H1 (cell line): ENCODE data around the gene MORN2. TPM values are rescaled to one million over a fixed set of nuclear protein-coding genes. Genes with fewer than 3 reads are reported as not detected.

ENCODE experiments used
- CTCF ChIA-PET: fragments of 300-600 bp; sonication (Branson Sonifier 250); formaldehyde crosslinking; loops from one replicate; lab custom pipeline; 2021; ENCODE audit not compliant: partially characterized antibody; lab: Charles Lee
- POLR2A ChIA-PET: fragments of 300-600 bp; sonication (Branson Sonifier 250); formaldehyde crosslinking; loops from one replicate; lab custom pipeline; 2021; ENCODE audit warnings: inconsistent platforms; ENCODE audit not compliant: partially characterized antibody; lab: Charles Lee
- DNase-seq, 2 experiments: peaks; one replicate each; pipeline versions ENCODE4 v3.0.0 to v3.0.0-alpha.2; 2010 to 2022; ENCODE audit warnings: low spot score in 2 of 2, low read depth in 1 of 2, mixed read lengths in 1 of 2
- FAIRE-seq: peaks from 2 replicates; lab custom pipeline; 2011; peaks lifted over from hg19 to GRCh38; lab: Jason Lieb, UNC
- H2AFZ ChIP-seq: 2 replicates; pipeline ENCODE4 v1.8.1; 2012; ENCODE audit warnings: low read length, inconsistent platforms
- H2AK5ac ChIP-seq: 2 replicates; pipeline ENCODE4 v1.6.1; 2013; ENCODE audit warnings: low read depth, low read length
- H2BK120ac ChIP-seq: replicated peaks from 2 replicates; pipeline ENCODE3; 2013; ENCODE audit warnings: low read depth, low read length, inconsistent platforms
- H2BK12ac ChIP-seq: 2 replicates; pipeline ENCODE4 v1.6.1; 2013; ENCODE audit warnings: low read depth, low read length
- H2BK15ac ChIP-seq: 2 replicates; pipeline ENCODE4 v1.6.1; 2013; ENCODE audit warnings: low read length
- H2BK20ac ChIP-seq: 2 replicates; pipeline ENCODE4 v1.6.1; 2013; ENCODE audit warnings: low read length
- H2BK5ac ChIP-seq: 2 replicates; pipeline ENCODE4 v1.6.1; 2013; ENCODE audit warnings: low read depth, low read length
- H3K14ac ChIP-seq: 2 replicates; pipeline ENCODE4 v1.6.1; 2013; ENCODE audit warnings: inconsistent platforms; ENCODE audit not compliant: insufficient read length
- H3K18ac ChIP-seq: 2 replicates; pipeline ENCODE4 v1.6.1; 2013; ENCODE audit warnings: low read length; ENCODE audit errors: extremely low read depth
- H3K23ac ChIP-seq: 2 replicates; pipeline ENCODE4 v1.6.1; 2013; ENCODE audit warnings: inconsistent platforms; ENCODE audit not compliant: insufficient read length
- H3K23me2 ChIP-seq: 2 replicates; pipeline ENCODE4 v1.6.1; 2013; ENCODE audit warnings: low read depth, low read length
- H3K27ac ChIP-seq: 2 replicates; pipeline ENCODE4 v1.6.1; 2011; ENCODE audit warnings: low read depth, low read length, inconsistent platforms
- H3K27me3 ChIP-seq, 4 experiments: replicated peaks in 1 of 4; 1 replicate in 1 of 4; 2 replicates in 3 of 4; pipeline versions ENCODE4 v1.6.1 to v1.8.1; 2011 to 2013; ENCODE audit warnings: low read length in 3 of 4, mild to moderate bottlenecking in 3 of 4, inconsistent platforms in 2 of 4, mixed read lengths in 2 of 4, moderate library complexity in 1 of 4; ENCODE audit not compliant: control insufficient read depth in 3 of 4, insufficient read depth in 3 of 4; ENCODE audit errors: extremely low read depth in 1 of 4
- H3K36me3 ChIP-seq, 4 experiments: 2 replicates each; pipeline versions ENCODE4 v1.6.1 to v1.8.1; 2011 to 2013; ENCODE audit warnings: mild to moderate bottlenecking in 4 of 4, low read length in 3 of 4, moderate library complexity in 2 of 4, control low read depth in 1 of 4, inconsistent platforms in 1 of 4; ENCODE audit not compliant: insufficient read depth in 4 of 4, control insufficient read depth in 2 of 4
- H3K4ac ChIP-seq: replicated peaks from 2 replicates; pipeline ENCODE3; 2013; ENCODE audit warnings: low read length, low read depth, mixed read lengths, inconsistent platforms; ENCODE audit not compliant: insufficient read length
- H3K4me1 ChIP-seq, 4 experiments: replicated peaks in 1 of 4; 1 replicate in 1 of 4; 2 replicates in 3 of 4; pipeline versions ENCODE4 v1.6.1 to v1.8.1; 2011 to 2013; ENCODE audit warnings: low read length in 3 of 4, inconsistent platforms in 2 of 4, mixed read lengths in 1 of 4; ENCODE audit not compliant: insufficient read depth in 4 of 4, control insufficient read depth in 3 of 4
- H3K4me2 ChIP-seq, 2 experiments: 2 replicates each; pipeline versions ENCODE4 v1.6.1 to v1.8.1; 2011 to 2013; ENCODE audit warnings: low read depth in 2 of 2, low read length in 2 of 2, control low read depth in 1 of 2, inconsistent platforms in 1 of 2, mild to moderate bottlenecking in 1 of 2; ENCODE audit not compliant: insufficient read depth in 1 of 2
- H3K4me3 ChIP-seq, 4 experiments: fragments of 200-600, 300-600 bp in 1 of 4; sonication (generic), shearing (Covaris generic), sonication (Bioruptor Twin) in 1 of 4; 2 replicates each; pipeline versions ENCODE4 v1.5.1 to v1.8.1; 2011 to 2016; ENCODE audit warnings: low read length in 4 of 4, low read depth in 3 of 4, control low read depth in 2 of 4, inconsistent platforms in 2 of 4, mild to moderate bottlenecking in 2 of 4, mixed read lengths in 1 of 4, moderate library complexity in 1 of 4; ENCODE audit not compliant: insufficient read depth in 2 of 4; ENCODE audit errors: extremely low read depth in 1 of 4
- H3K56ac ChIP-seq: replicated peaks from 2 replicates; pipeline ENCODE3; 2013; ENCODE audit warnings: low read depth, mild to moderate bottlenecking, mixed read lengths, low read length, inconsistent platforms; ENCODE audit not compliant: insufficient read length
- H3K79me1 ChIP-seq: 2 replicates; pipeline ENCODE4 v1.6.1; 2013; ENCODE audit warnings: low read depth, low read length, control low read depth
- H3K79me2 ChIP-seq, 2 experiments: 2 replicates each; pipeline versions ENCODE4 v1.6.1 to v1.8.1; 2012 to 2013; ENCODE audit warnings: low read length in 2 of 2, mild to moderate bottlenecking in 2 of 2, inconsistent platforms in 1 of 2; ENCODE audit not compliant: insufficient read depth in 2 of 2, control insufficient read depth in 1 of 2
- H3K9ac ChIP-seq, 4 experiments: replicated peaks in 1 of 4; 1 replicate in 1 of 4; 2 replicates in 3 of 4; pipeline versions ENCODE4 v1.6.1 to v1.8.1; 2011 to 2013; ENCODE audit warnings: low read depth in 3 of 4, low read length in 3 of 4, control low read depth in 2 of 4, mild to moderate bottlenecking in 2 of 4, moderate library complexity in 2 of 4, inconsistent platforms in 1 of 4; ENCODE audit errors: extremely low read depth in 1 of 4
- H3K9me3 ChIP-seq, 2 experiments: 2 replicates each; pipeline versions ENCODE4 v1.6.1 to v1.8.1; 2012 to 2013; ENCODE audit warnings: mild to moderate bottlenecking in 2 of 2, moderate library complexity in 2 of 2, control low read depth in 1 of 2, inconsistent platforms in 1 of 2, low read depth in 1 of 2, low read length in 1 of 2, mixed read lengths in 1 of 2; ENCODE audit not compliant: insufficient read depth in 2 of 2
- H4K20me1 ChIP-seq, 2 experiments: replicated peaks in 1 of 2; 2 replicates each; pipeline versions ENCODE3 to v1.8.1; 2011 to 2013; ENCODE audit warnings: inconsistent platforms in 2 of 2, low read length in 2 of 2, mild to moderate bottlenecking in 1 of 2; ENCODE audit not compliant: insufficient read depth in 2 of 2, control insufficient read depth in 1 of 2
- H4K5ac ChIP-seq: 2 replicates; pipeline ENCODE4 v1.6.1; 2013; ENCODE audit warnings: low read length, low read depth, mixed read lengths, inconsistent platforms; ENCODE audit not compliant: insufficient read length
- H4K8ac ChIP-seq: 2 replicates; pipeline ENCODE4 v1.8.0; 2013; ENCODE audit warnings: mild to moderate bottlenecking, moderate library complexity, low read length, inconsistent platforms; ENCODE audit not compliant: insufficient read depth; ENCODE audit errors: extremely low read depth
- H4K91ac ChIP-seq: replicated peaks from 2 replicates; pipeline ENCODE3; 2013; ENCODE audit warnings: low read length, mixed read lengths, inconsistent platforms; ENCODE audit not compliant: insufficient read length
- BRCA1 ChIP-seq: IDR thresholded peaks from 2 replicates; pipeline ENCODE4 v1.6.1; 2012; ENCODE audit warnings: low read depth, low read length, improper control_type of control experiment
- E2F6 ChIP-seq: IDR thresholded peaks from 2 replicates; pipeline ENCODE4 v1.6.1; 2012; ENCODE audit warnings: inconsistent platforms
- JUN ChIP-seq: IDR thresholded peaks from 2 replicates; pipeline ENCODE4 v1.6.1; 2011; ENCODE audit warnings: low read depth, mild to moderate bottlenecking, improper control_type of control experiment, low read length
- JUND ChIP-seq: IDR thresholded peaks from 2 replicates; pipeline ENCODE4 v1.6.1; 2011; ENCODE audit warnings: mild to moderate bottlenecking, improper control_type of control experiment, low read length
- KDM4A ChIP-seq: IDR thresholded peaks from one replicate; pipeline ENCODE4 v1.7.1; 2012; ENCODE audit warnings: low read depth, mild to moderate bottlenecking, moderate library complexity, low read length, inconsistent platforms; ENCODE audit not compliant: severe bottlenecking
- KDM5A ChIP-seq: fragments of 200-600 bp; IDR thresholded peaks from 2 replicates; pipeline ENCODE4 v1.7.1; 2012; ENCODE audit warnings: mild to moderate bottlenecking, low read length, inconsistent platforms, mixed read lengths
- RAD21 ChIP-seq, 2 experiments: IDR thresholded peaks in 1 of 2; conservative IDR thresholded peaks in 1 of 2; 2 replicates each; pipeline ENCODE4 v1.6.1; 2011; ENCODE audit warnings: low read depth in 2 of 2, low read length in 2 of 2, improper control_type of control experiment in 1 of 2, inconsistent platforms in 1 of 2, mild to moderate bottlenecking in 1 of 2, moderate library complexity in 1 of 2
- SUZ12 ChIP-seq: fragments of 200-600 bp; sonication (generic); IDR thresholded peaks from 2 replicates; pipeline ENCODE4 v1.6.1; 2012; ENCODE audit warnings: mild to moderate bottlenecking, inconsistent platforms, low read length, moderate library complexity, mixed read lengths
- TEAD4 ChIP-seq: IDR thresholded peaks from 2 replicates; pipeline ENCODE4 v1.6.1; 2012; ENCODE audit warnings: low read depth, low read length, inconsistent platforms, mixed read lengths
- whole genome bisulfite sequencing, 2 experiments: shearing (Covaris generic) in 1 of 2; methylation state at CpG; one replicate each; pipeline versions ENCODE4 v1.1.6 to v1.1.7; 2013 to 2015; ENCODE audit warnings: low lambda C conversion rate in 2 of 2, mixed read lengths in 2 of 2, inconsistent platforms in 1 of 2, low coverage in 1 of 2, missing lambda C conversion rate in 1 of 2; ENCODE audit not compliant: insufficient replicate concordance in 2 of 2, insufficient coverage in 1 of 2, insufficient read length in 1 of 2; ENCODE audit errors: extremely low coverage in 1 of 2, missing lambda C conversion rate in 1 of 2; 5-methylcytosine and 5-hydroxymethylcytosine counted together
- polyA plus RNA-seq, 7 experiments: library from polyadenylated mRNA; depleted of rRNA in 3 of 7; stranded (reverse) in 5 of 7; unstranded in 2 of 7; fragments of >200 nt in 5 of 7; fragments of 200-250 nt in 2 of 7; gene quantifications; 1 replicate in 5 of 7; 2 replicates in 1 of 7; 4 replicates in 1 of 7; pipeline versions ENCODE4 v1.2.1 to v1.2.3, GENCODE V29; 2011 to 2013; ENCODE audit warnings: missing spikeins in 2 of 7, mixed read lengths in 2 of 7
- total RNA-seq: library from RNA; stranded (reverse); fragmentation: NEBNext Ultra II Directional; extraction: Animal tissue kit (Norgen Biotek cat#: 25700); gene quantifications from 2 replicates; pipeline ENCODE4 v1.2.1, GENCODE V29; 2021

MORN2 gene
- total and polyA plus RNA-seq, 2 of the 8 experiments (the other 6 are each of a cell fraction or from before 2014, with no cell fraction given) = 7.2 to 11.3 TPM

GRCh38 chr2:38922389-38922788 is 46.6 kb downstream of the MORN2 start:
- H3K79me2 ChIP-seq = no peaks in the 10 kb centered on the region
- ChIA-PET CTCF (interaction anchor here (0.7 to 1.9 kb wide), 2 partner anchors 24 to 26 kb away, joined by 3 to 9 read pairs; no protein-coding TSS in a partner anchor), POLR2A (no interaction called here)
- H3K9me3 ChIP-seq = no peaks in the 10 kb centered on the region
- H4K5ac ChIP-seq = no peak overlapping the region
- no peak for FAIRE-seq
- no peak overlapping the region for H2BK120ac ChIP-seq
- no peak overlapping the region for H4K8ac ChIP-seq
- no peak for DNase-seq
- no peak overlapping the region for H2AK5ac ChIP-seq
- H3K14ac ChIP-seq = no peak overlapping the region
- TF ChIP-seq SUZ12 = no peak
- no peak for TF ChIP-seq TEAD4
- no peak for TF ChIP-seq JUN
- TF ChIP-seq RAD21 (IDR thresholded peaks at IDR 0.05 in 1 of 2, conservative IDR thresholded peaks at IDR 0.05 in 1 of 2; ENCODE audit: low read depth in 2 of 2, low read length in 2 of 2) = no peak
- TF ChIP-seq KDM4A = no peak
- TF ChIP-seq KDM5A = no peak
- TF ChIP-seq JUND = no peak
- TF ChIP-seq BRCA1 = no peak
- no peak for TF ChIP-seq E2F6
- TF ChIP-seq, all 59 proteins: peak for 0
- Histone ChIP-seq H4K91ac (no peak overlapping the region), H3K9ac (no peak overlapping the region), H3K56ac (no peak overlapping the region), H2BK20ac (no peak overlapping the region), H3K79me1 (no peaks in the 10 kb centered on the region), H3K27ac (no peak overlapping the region), H3K23ac (no peak overlapping the region), H3K4me2 (no peak overlapping the region), H3K4ac (no peak overlapping the region), H2BK15ac (no peak overlapping the region), H3K36me3 (no peaks in the 10 kb centered on the region), H2BK12ac (no peak overlapping the region), H3K18ac (no peak overlapping the region), H2AFZ (no peak overlapping the region), H4K20me1 (no peaks in the 10 kb centered on the region), H3K4me1 (no peaks in the 10 kb centered on the region), H3K27me3 (no peaks in the 10 kb centered on the region; a peak in 1 of 7 replicates), H3K4me3 (no peak overlapping the region), H3K23me2 (no peaks in the 10 kb centered on the region), H2BK5ac (no peak overlapping the region)
- WGBS, 2 experiments = 88% methylated on average over 4 of the region's 4 CpGs; no CpG with 5 or more reads in 1 of the 2 experiments
